Stimulated activated CD8-positive, alpha-beta memory T cell treated with anti-CD3 and anti-CD28 coated beads, Interleukin-4, amount 100 ng/mL, for 48 hours (primary cell): ENCODE data around the gene NELFE.
"Not testable (repeated sequence)": the region's sequence is repeated elsewhere in the genome, so short reads cannot be mapped to it uniquely, and the experiment has no call there.

ENCODE experiments used
- DNase-seq: peaks from one replicate; pipeline ENCODE4 v3.0.0-alpha.2; 2020

The NELFE gene

DNA sequence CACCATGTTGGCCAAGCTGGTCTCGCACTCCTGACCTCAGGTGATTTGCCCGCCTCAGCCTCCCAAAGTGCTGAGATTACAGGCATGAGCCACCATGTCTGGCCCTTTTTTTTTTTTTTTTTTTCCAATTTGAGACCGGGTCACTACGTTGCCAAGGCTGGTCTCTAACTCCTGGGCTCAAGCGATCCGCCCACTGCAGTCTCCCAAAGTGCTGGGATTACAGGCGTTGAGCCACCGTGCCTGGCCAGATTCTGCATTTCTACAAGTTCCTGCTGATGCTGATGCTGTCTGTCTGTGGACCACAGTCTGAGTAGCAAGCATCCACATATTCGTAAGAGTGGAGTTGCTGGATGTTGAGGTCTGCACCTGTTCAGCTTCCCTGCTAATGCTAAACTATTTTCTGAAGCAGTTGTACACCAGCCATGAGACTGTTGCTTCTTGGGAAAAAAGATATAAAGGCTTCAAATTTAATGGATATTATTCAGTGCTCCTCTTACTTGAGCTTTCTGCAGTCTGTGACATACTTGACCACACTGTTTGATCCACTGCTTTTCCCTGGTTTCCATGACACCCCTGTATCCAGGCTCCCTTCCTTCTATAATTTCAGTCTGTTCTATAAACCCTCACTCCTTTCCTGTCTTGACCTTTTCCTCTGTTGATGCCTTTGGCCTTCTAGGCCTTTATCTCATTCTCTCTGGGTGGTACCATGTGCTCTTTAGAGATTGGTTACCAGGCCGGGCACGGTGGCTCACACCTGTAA, 46.8 kb downstream of the NELFE start:
- no peak for DNase-seq

DNA sequence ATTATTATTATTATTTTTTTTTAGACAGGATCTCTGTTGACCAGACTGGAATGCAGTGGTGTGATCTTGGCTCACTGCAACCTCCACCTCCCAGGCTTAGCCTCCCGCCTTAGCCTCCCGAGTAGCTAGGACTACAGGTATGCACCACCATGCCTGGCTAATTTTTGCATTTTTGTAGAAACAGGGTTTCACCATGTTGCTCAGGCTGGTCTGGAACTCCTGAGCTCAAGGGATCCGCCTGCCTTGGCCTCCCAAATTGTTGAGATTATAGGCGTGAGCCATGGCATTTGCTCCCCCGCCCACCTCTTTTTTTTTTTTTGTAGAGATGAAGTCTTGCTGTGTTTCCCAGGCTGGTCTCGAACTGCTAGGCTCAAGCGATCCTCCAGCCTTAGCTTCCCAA, 49.5 kb downstream of the NELFE start:
- not testable (repeated sequence) for DNase-seq

DNA sequence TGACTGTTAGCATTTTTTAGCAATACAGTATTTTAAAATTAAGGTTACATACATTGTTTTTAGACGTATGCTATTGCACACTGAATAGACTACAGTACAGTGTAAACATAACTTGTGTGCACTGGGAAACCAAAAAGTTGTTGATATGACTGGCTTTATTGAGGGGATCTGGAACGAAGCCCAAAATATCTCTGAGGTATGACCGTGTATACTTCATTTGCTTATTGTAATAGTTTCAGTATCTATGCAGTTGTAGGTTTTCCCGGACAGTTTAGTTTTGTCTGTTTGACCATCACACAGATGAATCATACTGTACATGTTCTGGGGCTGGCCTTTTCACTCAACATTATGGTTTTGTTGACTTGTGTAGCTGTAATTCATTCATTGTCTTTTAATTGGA, 50.0 kb downstream of the NELFE start:
- DNase-seq = no peak

DNA sequence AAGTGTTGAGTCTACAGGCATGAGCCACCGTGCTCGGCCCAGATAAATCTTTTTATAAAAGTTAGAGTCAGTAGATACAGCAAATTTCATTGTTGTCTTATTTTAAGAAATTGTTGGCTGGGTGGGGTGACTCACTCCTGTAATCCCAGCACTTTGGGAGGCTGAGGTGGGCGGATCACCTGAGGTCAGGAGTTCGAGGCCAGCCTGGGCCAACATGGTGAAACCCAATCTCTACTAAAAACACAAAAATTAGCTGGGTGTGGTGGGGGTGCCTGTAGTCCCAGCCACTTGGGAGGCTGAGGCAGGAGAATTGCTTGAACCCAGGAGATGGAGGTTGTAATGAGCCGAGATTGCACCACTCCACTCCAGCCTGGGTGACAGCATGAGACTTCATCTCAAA, 50.5 kb downstream of the NELFE start:
- DNase-seq = not testable (repeated sequence)

DNA sequence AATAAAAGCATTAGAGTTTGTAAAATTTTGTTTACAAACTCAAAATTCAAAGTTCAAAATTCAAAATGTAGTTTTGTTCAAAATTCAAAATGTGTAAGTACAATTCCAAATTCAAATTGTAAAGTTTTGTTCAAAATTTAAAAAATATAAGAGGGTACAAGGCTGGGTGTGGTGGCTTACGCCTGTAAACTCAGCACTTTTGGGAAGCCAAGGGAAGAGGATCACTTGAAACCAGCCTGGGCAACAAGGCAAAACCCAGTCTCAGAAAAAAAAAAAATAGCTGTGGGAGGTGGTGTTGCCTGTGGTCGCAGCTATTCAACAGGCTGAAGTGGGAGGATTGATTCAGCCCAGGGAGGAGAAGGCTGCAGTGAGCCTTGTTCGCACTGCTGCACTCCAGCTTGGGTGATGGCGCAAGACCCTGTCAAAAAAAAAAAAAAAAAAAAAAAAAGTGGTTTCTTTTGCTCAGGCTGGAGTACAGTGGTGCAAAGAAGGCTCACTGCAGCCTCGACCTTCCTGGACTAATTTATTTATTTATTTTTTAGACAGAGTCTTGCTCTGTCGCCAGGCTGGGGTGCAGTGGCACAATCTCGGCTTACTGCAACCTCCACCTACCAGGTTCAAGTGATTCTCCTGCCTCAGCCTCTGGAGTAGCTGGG, 51.5 kb downstream of the NELFE start:
- DNase-seq = no peak

DNA sequence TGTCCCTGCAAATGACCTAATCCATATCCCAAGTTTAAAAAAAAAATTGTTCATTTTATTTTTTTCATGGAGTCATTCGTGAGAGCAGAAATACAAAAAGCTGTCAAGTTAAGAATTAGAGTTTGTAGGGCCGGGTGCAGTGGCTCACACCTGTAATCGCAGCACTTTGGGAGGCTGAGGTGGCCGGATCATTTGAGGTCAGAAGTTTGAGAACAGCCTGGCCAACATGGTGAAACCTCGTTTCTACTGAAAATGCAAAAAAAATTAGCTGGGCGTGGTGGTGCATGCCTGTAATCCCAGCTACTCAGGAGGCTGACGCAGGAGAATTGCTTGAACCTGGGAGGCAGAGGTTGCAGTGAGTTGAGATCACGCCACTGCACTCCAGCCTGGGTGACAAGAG, 52.0 kb downstream of the NELFE start:
- not testable (repeated sequence) for DNase-seq

DNA sequence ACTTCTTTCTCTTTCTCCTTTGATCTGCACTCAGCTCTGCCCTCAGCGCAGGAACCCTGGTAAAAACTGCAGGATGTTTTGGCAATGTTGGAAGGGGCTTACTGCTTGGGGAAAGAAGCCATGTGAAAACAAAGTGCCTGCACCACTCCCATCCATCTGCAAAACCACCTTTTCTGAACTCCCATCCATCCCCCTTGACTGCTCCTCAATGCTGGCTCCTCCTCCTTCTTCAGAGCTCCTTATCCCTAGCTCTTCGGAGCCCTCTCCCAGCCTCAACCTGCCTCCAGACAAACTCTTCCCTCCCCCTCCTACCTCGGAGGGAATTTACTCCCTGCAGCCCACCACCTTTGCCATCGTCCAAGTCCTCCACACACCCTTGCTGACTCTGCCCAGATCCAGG, 52.6 kb downstream of the NELFE start:
- DNase-seq = no peak

DNA sequence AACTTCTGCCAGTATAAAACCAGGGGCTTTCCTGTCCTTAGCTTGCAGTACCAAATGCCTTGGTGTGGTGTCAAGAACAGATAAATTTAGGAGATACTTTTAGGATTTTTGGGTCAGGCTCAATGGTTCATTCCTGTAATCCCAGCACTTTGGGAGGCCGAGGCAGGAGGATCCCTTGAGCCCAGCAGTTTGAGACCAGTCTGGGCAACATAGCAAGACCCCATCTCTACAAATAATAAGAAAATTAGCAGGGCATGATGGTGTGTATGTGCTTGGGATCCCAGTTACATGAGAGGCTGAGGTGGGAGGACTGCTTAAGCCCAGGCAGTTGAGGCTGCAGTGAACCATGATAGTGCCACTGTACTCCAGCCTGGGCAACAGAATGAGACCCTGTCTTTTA, 53.7 kb downstream of the NELFE start:
- DNase-seq = no peak

DNA sequence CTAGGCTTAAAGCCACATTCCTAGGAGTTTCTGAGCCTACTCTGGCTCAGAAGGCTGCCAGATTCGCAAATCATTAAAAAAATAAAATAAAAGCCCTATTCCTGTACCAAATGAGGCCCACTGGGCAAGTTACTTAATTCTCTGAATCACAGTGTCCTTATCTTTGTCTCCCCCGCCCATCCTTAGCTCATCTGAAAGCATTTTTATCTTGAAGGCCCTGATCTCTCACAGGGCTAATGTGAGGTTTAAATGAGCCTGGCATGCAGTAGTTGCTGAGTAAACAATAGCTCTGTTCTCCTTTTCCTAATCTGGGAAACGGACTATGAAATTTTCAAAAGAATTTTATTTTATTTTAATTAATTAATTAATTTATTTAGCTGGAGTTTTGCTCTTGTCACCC, 54.8 kb downstream of the NELFE start:
- no peak for DNase-seq
